ENCODE results near the gene FCER1G.
A peak's percentile ranks its signal among the peaks of the same experiment; 100 is the strongest.

Gene FCER1G

GRCh38 chr1:161258439-161259344 is 43.6 kb downstream of the FCER1G start, which contains the start of gene PCP4L1:
PCP4L1 (plus strand) TSS chr1:161258745; CDS start chr1:161258975, 230 bp downstream.
- peak; percentile 4 for DNase-seq (ENCODE audit: low read depth)
- peak within 1 kb of the TSS; percentile 45 for H3K4me3 ChIP-seq (ENCODE audit: low read depth, low read length)

- no peak overlapping the region for H3K4me3 ChIP-seq (ENCODE audit: low read depth, low read length)
- no peak for DNase-seq (ENCODE audit: low read depth)
Measured at GRCh38 chr1:161259345-161259702, 44.2 kb downstream of the FCER1G start.

- no peak overlapping the region for H3K4me3 ChIP-seq (ENCODE audit: low read depth, low read length)
- DNase-seq (ENCODE audit: low read depth) = no peak
Measured at GRCh38 chr1:161259765-161260164, 44.7 kb downstream of the FCER1G start.

- no peak for DNase-seq (ENCODE audit: low read depth)
Measured at GRCh38 chr1:161260376-161261260, 45.5 kb downstream of the FCER1G start.

GRCh38 chr1:161261261-161262235 is 46.5 kb downstream of the FCER1G start:
- no peak overlapping the region for H3K4me3 ChIP-seq (ENCODE audit: low read depth, low read length)
- DNase-seq (ENCODE audit: low read depth) = no peak

More at GRCh38 chr1:161260376-161261260, 45.5 kb downstream of the FCER1G start:
- no peak overlapping the region for H3K4me3 ChIP-seq (ENCODE audit: low read depth, low read length)

GRCh38 chr1:161265305-161265704 is 50.2 kb downstream of the FCER1G start:
- H3K4me3 ChIP-seq (ENCODE audit: low read depth, low read length) = no peak overlapping the region
- no peak for DNase-seq (ENCODE audit: low read depth)

- no peak overlapping the region for H3K4me3 ChIP-seq (ENCODE audit: low read depth, low read length)
- DNase-seq (ENCODE audit: low read depth) = no peak
Measured at GRCh38 chr1:161266202-161266601, 51.1 kb downstream of the FCER1G start.

GRCh38 chr1:161266836-161267235 is 51.7 kb downstream of the FCER1G start:
- H3K4me3 ChIP-seq (ENCODE audit: low read depth, low read length) = no peak overlapping the region
- DNase-seq (ENCODE audit: low read depth) = no peak

GRCh38 chr1:161267321-161267720 is 52.2 kb downstream of the FCER1G start:
- DNase-seq (ENCODE audit: low read depth) = no peak
- H3K4me3 ChIP-seq (ENCODE audit: low read depth, low read length) = no peak overlapping the region
